A549 (cell line): Measurements from ENCODE around the gene PRDX2. TPM values are rescaled to one million over a fixed set of nuclear protein-coding genes. Genes with fewer than 3 reads are reported as not detected.

Experiments used
- ATAC-seq, 2 experiments: fragments of 200-7000 bp in 1 of 2; fragments of >200 bp in 1 of 2; cut with Nextera tagmentation in 1 of 2; cut with Tn5 transposase in 1 of 2; 3 replicates each; pipeline versions ENCODE4 v1.8.0 to v1.9.1; 2018 to 2020; ENCODE audit warnings: mild to moderate bottlenecking in 1 of 2, moderate library complexity in 1 of 2
- CTCF ChIA-PET: fragments of 300-600 bp; sonication (Branson Sonifier 250); formaldehyde crosslinking; extraction: SDS; loops from one replicate; lab custom pipeline; 2021; ENCODE audit warnings: antibody characterized with exemption, inconsistent platforms; lab: Yijun Ruan, JAX
- POLR2A ChIA-PET: fragments of 350-600 bp; formaldehyde crosslinking; extraction: SDS; loops from one replicate; lab custom pipeline; 2021; ENCODE audit warnings: antibody characterized with exemption, inconsistent platforms; lab: Yijun Ruan, JAX
- DNase-seq, 2 experiments: peaks; one replicate each; pipeline versions ENCODE4 v3.0.0 to v3.0.0-alpha.2; 2011 to 2016; ENCODE audit warnings: low read depth in 1 of 2, low spot score in 1 of 2
- FAIRE-seq: peaks from 2 replicates; lab custom pipeline; 2011; peaks lifted over from hg19 to GRCh38; lab: Jason Lieb, UNC
- H3K27ac ChIP-seq, 2 experiments: fragments of >200 bp; sonication (Bioruptor Twin); formaldehyde crosslinking; 3 replicates each; pipeline ENCODE4 v1.5.1; 2016 to 2017
- H3K4me1 ChIP-seq: fragments of >200 bp; sonication (Bioruptor Twin); formaldehyde crosslinking; 3 replicates; pipeline ENCODE4 v1.6.1; 2016
- H3K4me2 ChIP-seq: fragments of >200 bp; sonication (Bioruptor Twin); formaldehyde crosslinking; 3 replicates; pipeline ENCODE4 v1.6.1; 2016
- H3K4me3 ChIP-seq: fragments of >200 bp; sonication (Bioruptor Twin); formaldehyde crosslinking; 3 replicates; pipeline ENCODE4 v1.5.1; 2016
- H3K9me3 ChIP-seq: fragments of >200 bp; sonication (Bioruptor Twin); formaldehyde crosslinking; 3 replicates; pipeline ENCODE4 v1.6.1; 2016
- BCL3 ChIP-seq: fragments of >200 bp; sonication (Bioruptor Twin); formaldehyde crosslinking; IDR thresholded peaks from 3 replicates; pipeline ENCODE4 v1.6.1; 2016
- CBX2 ChIP-seq: fragments of 200-600 bp; sonication (generic); IDR thresholded peaks from 2 replicates; pipeline ENCODE4 v1.6.1; 2016; ENCODE audit warnings: low read depth, mild to moderate bottlenecking, borderline replicate concordance
- CTCF ChIP-seq: fragments of >200 bp; sonication (Bioruptor Twin); formaldehyde crosslinking; IDR thresholded peaks from 3 replicates; pipeline ENCODE4 v1.5.1; 2016
- ELK1 ChIP-seq: fragments of 150-350 bp; IDR thresholded peaks from 2 replicates; pipeline ENCODE4 v1.6.1; 2014; ENCODE audit warnings: low read depth, mild to moderate bottlenecking, low read length
- ESRRA ChIP-seq: fragments of 150-350 bp; IDR thresholded peaks from 2 replicates; pipeline ENCODE4 v1.6.1; 2014; ENCODE audit warnings: mild to moderate bottlenecking, low read length, borderline replicate concordance
- FOXS1 ChIP-seq: fragments of 250-450 bp; sonication (Bioruptor Pico); IDR thresholded peaks from 2 replicates; pipeline ENCODE4 v1.5.0; 2020; ENCODE audit warnings: mild to moderate bottlenecking, moderate library complexity
- HES2 ChIP-seq: fragments of >200 bp; sonication (Bioruptor Twin); formaldehyde crosslinking; IDR thresholded peaks from 2 replicates; pipeline ENCODE4 v1.6.1; 2016
- MAFK ChIP-seq: fragments of 450-650 bp; IDR thresholded peaks from 2 replicates; pipeline ENCODE4 v1.6.1; 2014; ENCODE audit not compliant: partially characterized antibody
- NPAS2 ChIP-seq: fragments of 250-450 bp; sonication (Bioruptor Pico); IDR thresholded peaks from 2 replicates; pipeline ENCODE4 v1.8.0; 2022; ENCODE audit warnings: mild to moderate bottlenecking, moderate library complexity, borderline replicate concordance
- NR3C1 ChIP-seq: fragments of >200 bp; sonication (Bioruptor Twin); formaldehyde crosslinking; IDR thresholded peaks from 3 replicates; pipeline ENCODE4 v1.6.1; 2017
- PHF8 ChIP-seq: fragments of 200-600 bp; sonication (generic); IDR thresholded peaks from 2 replicates; pipeline ENCODE4 v1.6.1; 2016; ENCODE audit warnings: low read depth, mild to moderate bottlenecking, antibody characterized with exemption, moderate library complexity, borderline replicate concordance
- RAD21 ChIP-seq, 2 experiments: fragments of >200 bp in 1 of 2; sonication (Bioruptor Twin) in 1 of 2; formaldehyde crosslinking in 1 of 2; IDR thresholded peaks in 1 of 2; conservative IDR thresholded peaks in 1 of 2; 2 replicates in 1 of 2; 3 replicates in 1 of 2; pipeline ENCODE4 v1.6.1; 2012 to 2018; ENCODE audit warnings: inconsistent platforms in 1 of 2
- RNF2 ChIP-seq: fragments of 200-600 bp; sonication (generic); IDR thresholded peaks from 2 replicates; pipeline ENCODE4 v1.6.1; 2016; ENCODE audit warnings: low read depth, mild to moderate bottlenecking, antibody characterized with exemption, moderate library complexity, borderline replicate concordance
- TFCP2L1 ChIP-seq: fragments of 250-450 bp; sonication (Bioruptor Pico); IDR thresholded peaks from 2 replicates; pipeline ENCODE4 v1.5.0; 2021; ENCODE audit warnings: mild to moderate bottlenecking
- ZC3H11A ChIP-seq: fragments of 450-650 bp; IDR thresholded peaks from 2 replicates; pipeline ENCODE4 v1.6.1; 2014; ENCODE audit warnings: antibody characterized with exemption, mild to moderate bottlenecking
- WGBS: methylation state at CpG from one replicate; pipeline ENCODE4 v1.1.6; 2017; ENCODE audit errors: missing lambda C conversion rate; 5-methylcytosine and 5-hydroxymethylcytosine counted together
- polyA plus RNA-seq, 4 experiments: library from polyadenylated mRNA; depleted of rRNA in 3 of 4; stranded (reverse); fragments of >200 nt; fragmentation: RNase III in 1 of 4; extraction: RNeasy Plus Mini Kit Qiagen cat#74134 plus additional on column Dnase treatment in 1 of 4; gene quantifications; 2 replicates in 3 of 4; 3 replicates in 1 of 4; pipeline ENCODE4 v1.2.3, GENCODE V29; 2011 to 2017
- TF ChIP-seq, protein P1 (sequence below): fragments of 450-650 bp; IDR thresholded peaks from 2 replicates; pipeline ENCODE4 v1.6.1; 2014; ENCODE audit warnings: antibody characterized with exemption
- TF ChIP-seq, protein P2 (sequence below): fragments of 250-450 bp; sonication (Bioruptor Pico); IDR thresholded peaks from 2 replicates; pipeline ENCODE4 v1.5.0; 2021; ENCODE audit warnings: mild to moderate bottlenecking, moderate library complexity, borderline replicate concordance
- TF ChIP-seq, protein P3 (sequence below): IDR thresholded peaks from 2 replicates; pipeline ENCODE4 v1.6.1; 2012; ENCODE audit warnings: low read depth, borderline replicate concordance
- TF ChIP-seq, protein P4 (sequence below): fragments of 200-600 bp; sonication (generic); IDR thresholded peaks from 2 replicates; pipeline ENCODE4 v1.6.1; 2016; ENCODE audit warnings: antibody characterized with exemption, mild to moderate bottlenecking, moderate library complexity

PRDX2 gene
- polyA plus RNA-seq, 2 of the 4 experiments (the other 2 are of a cell fraction): 0.57 to 0.84 TPM

GRCh38 chr19:12833738-12834565 is 32.4 kb upstream of the PRDX2 start (continued):
- TF ChIP-seq CTCF: no peak
- TF ChIP-seq NPAS2 (CRISPR knock-in tag): no peak
- TF ChIP-seq, all 56 proteins: peak for 0

DNA sequence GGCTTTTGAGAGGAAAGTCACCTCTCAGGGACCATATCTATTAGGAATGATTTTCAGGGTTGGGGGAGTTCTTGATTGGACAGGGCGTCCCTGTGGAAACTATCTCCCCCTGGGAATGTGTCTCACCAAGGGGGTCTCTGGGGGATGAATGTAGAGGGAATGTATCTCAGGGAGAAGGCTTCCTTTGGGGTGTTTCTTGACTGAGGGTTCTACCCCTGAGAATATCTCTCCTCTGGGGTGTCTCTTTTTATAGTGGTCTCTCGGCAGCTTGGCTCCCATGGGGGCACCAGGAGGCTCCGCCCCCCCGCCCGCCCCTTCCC is 31.8 kb upstream of the PRDX2 start:
- H3K9me3 ChIP-seq: no peaks in the 10 kb centered on the region
- TF ChIP-seq NPAS2 (CRISPR knock-in tag) (no peak), MAFK (no peak), FOXS1 (CRISPR knock-in tag) (no peak), TFCP2L1 (no peak), HES2 (no peak), ELK1 (no peak), CBX2 (no peak), BCL3 (no peak), RNF2 (no peak), NR3C1 (no peak), RAD21 (conservative IDR thresholded peaks at IDR 0.05 in 1 of 2, IDR thresholded peaks at IDR 0.05 in 1 of 2) (no peak), CTCF (no peak), PHF8 (no peak), ESRRA (no peak), ZC3H11A (no peak)
- TF ChIP-seq, protein P1, sequence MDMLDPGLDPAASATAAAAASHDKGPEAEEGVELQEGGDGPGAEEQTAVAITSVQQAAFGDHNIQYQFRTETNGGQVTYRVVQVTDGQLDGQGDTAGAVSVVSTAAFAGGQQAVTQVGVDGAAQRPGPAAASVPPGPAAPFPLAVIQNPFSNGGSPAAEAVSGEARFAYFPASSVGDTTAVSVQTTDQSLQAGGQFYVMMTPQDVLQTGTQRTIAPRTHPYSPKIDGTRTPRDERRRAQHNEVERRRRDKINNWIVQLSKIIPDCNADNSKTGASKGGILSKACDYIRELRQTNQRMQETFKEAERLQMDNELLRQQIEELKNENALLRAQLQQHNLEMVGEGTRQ: no peak
- TF ChIP-seq, protein P2, sequence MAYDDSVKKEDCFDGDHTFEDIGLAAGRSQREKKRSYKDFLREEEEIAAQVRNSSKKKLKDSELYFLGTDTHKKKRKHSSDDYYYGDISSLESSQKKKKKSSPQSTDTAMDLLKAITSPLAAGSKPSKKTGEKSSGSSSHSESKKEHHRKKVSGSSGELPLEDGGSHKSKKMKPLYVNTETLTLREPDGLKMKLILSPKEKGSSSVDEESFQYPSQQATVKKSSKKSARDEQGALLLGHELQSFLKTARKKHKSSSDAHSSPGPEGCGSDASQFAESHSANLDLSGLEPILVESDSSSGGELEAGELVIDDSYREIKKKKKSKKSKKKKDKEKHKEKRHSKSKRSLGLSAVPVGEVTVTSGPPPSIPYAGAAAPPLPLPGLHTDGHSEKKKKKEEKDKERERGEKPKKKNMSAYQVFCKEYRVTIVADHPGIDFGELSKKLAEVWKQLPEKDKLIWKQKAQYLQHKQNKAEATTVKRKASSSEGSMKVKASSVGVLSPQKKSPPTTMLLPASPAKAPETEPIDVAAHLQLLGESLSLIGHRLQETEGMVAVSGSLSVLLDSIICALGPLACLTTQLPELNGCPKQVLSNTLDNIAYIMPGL (CRISPR knock-in tag): no peak
- TF ChIP-seq, protein P3, sequence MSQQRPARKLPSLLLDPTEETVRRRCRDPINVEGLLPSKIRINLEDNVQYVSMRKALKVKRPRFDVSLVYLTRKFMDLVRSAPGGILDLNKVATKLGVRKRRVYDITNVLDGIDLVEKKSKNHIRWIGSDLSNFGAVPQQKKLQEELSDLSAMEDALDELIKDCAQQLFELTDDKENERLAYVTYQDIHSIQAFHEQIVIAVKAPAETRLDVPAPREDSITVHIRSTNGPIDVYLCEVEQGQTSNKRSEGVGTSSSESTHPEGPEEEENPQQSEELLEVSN: no peak
- TF ChIP-seq, protein P4, sequence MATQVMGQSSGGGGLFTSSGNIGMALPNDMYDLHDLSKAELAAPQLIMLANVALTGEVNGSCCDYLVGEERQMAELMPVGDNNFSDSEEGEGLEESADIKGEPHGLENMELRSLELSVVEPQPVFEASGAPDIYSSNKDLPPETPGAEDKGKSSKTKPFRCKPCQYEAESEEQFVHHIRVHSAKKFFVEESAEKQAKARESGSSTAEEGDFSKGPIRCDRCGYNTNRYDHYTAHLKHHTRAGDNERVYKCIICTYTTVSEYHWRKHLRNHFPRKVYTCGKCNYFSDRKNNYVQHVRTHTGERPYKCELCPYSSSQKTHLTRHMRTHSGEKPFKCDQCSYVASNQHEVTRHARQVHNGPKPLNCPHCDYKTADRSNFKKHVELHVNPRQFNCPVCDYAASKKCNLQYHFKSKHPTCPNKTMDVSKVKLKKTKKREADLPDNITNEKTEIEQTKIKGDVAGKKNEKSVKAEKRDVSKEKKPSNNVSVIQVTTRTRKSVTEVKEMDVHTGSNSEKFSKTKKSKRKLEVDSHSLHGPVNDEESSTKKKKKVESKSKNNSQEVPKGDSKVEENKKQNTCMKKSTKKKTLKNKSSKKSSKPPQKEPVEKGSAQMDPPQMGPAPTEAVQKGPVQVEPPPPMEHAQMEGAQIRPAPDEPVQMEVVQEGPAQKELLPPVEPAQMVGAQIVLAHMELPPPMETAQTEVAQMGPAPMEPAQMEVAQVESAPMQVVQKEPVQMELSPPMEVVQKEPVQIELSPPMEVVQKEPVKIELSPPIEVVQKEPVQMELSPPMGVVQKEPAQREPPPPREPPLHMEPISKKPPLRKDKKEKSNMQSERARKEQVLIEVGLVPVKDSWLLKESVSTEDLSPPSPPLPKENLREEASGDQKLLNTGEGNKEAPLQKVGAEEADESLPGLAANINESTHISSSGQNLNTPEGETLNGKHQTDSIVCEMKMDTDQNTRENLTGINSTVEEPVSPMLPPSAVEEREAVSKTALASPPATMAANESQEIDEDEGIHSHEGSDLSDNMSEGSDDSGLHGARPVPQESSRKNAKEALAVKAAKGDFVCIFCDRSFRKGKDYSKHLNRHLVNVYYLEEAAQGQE: no peak
- TF ChIP-seq, all 56 proteins: peak for 0
- H3K4me3 ChIP-seq: peak overlapping the region; percentile 55
- DNase-seq: no peak
- H3K4me2 ChIP-seq: peak overlapping the region; percentile 84
- 0% methylated on average over 2 of the region's 5 CpGs for WGBS
- FAIRE-seq: no peak
- peaks cover 14% of the 10 kb centered on the region for H3K4me1 ChIP-seq
- ATAC-seq: no peak
- ChIA-PET POLR2A (no interaction called here), CTCF (interaction anchor here (1.1 to 2.2 kb wide), 3 partner anchors 9 to 67 kb away, joined by 4 to 6 read pairs (median 4); no protein-coding TSS in a partner anchor)
- peak overlapping the region in 1 of 2 experiments; percentile 85; a peak in 2 of 6 replicates for H3K27ac ChIP-seq
